Endodermal cell (in vitro differentiated cells): ENCODE measurements around the gene FAM120B. TPM values are rescaled to one million over a fixed set of nuclear protein-coding genes. Genes with fewer than 3 reads are reported as not detected.

Source experiments
- DNase-seq: peaks from one replicate; pipeline ENCODE4 v3.0.0-alpha.2; 2017
- H3K27ac ChIP-seq: 2 replicates; pipeline ENCODE4 v1.5.1; 2013; ENCODE audit warnings: mild to moderate bottlenecking, low read depth, low read length, moderate library complexity
- H3K27me3 ChIP-seq: 2 replicates; pipeline ENCODE4 v1.6.1; 2013; ENCODE audit warnings: mild to moderate bottlenecking, low read length, moderate library complexity; ENCODE audit not compliant: insufficient read depth, control insufficient read depth, poor library complexity, severe bottlenecking
- H3K36me3 ChIP-seq: 2 replicates; pipeline ENCODE4 v1.7.0; 2013; ENCODE audit warnings: mild to moderate bottlenecking, low read length, moderate library complexity; ENCODE audit not compliant: control insufficient read depth, insufficient read depth
- H3K4me1 ChIP-seq: one replicate; pipeline ENCODE4 v1.7.0; 2013; ENCODE audit warnings: low read length; ENCODE audit not compliant: control insufficient read depth, insufficient read depth
- H3K4me3 ChIP-seq: 2 replicates; pipeline ENCODE4 v1.5.1; 2013; ENCODE audit warnings: mild to moderate bottlenecking, low read length, moderate library complexity
- H3K9ac ChIP-seq: 2 replicates; pipeline ENCODE4 v1.6.1; 2013; ENCODE audit warnings: mild to moderate bottlenecking, low read length, moderate library complexity; ENCODE audit not compliant: poor library complexity, severe bottlenecking; ENCODE audit errors: extremely low read depth
- H3K9me3 ChIP-seq: 2 replicates; pipeline ENCODE4 v1.6.1; 2013; ENCODE audit warnings: mild to moderate bottlenecking, low read length, moderate library complexity; ENCODE audit not compliant: control insufficient read depth
- H3K27ac Mint-ChIP-seq: 2 replicates; pipeline ENCODE4 v1.8.0; 2020; ENCODE audit warnings: mixed read lengths
- H3K27me3 Mint-ChIP-seq: 2 replicates; pipeline ENCODE4 v1.8.0; 2021; ENCODE audit warnings: mild to moderate bottlenecking, mixed read lengths; ENCODE audit not compliant: insufficient read depth
- H3K36me3 Mint-ChIP-seq: 2 replicates; pipeline ENCODE4 v1.8.0; 2020; ENCODE audit warnings: low read depth, mixed read lengths
- H3K4me1 Mint-ChIP-seq: 2 replicates; pipeline ENCODE4 v1.8.0; 2020; ENCODE audit warnings: mixed read lengths
- H3K4me3 Mint-ChIP-seq: 2 replicates; pipeline ENCODE4 v1.8.0; 2020; ENCODE audit warnings: mild to moderate bottlenecking, moderate library complexity, mixed read lengths
- H3K9me3 Mint-ChIP-seq: 2 replicates; pipeline ENCODE4 v1.8.0; 2020; ENCODE audit warnings: mild to moderate bottlenecking, mixed read lengths
- CTCF ChIP-seq: fragments of 200-600 bp; sonication (generic); conservative IDR thresholded peaks from 2 replicates; pipeline ENCODE4 v1.5.0; 2021; ENCODE audit warnings: antibody characterized with exemption, mild to moderate bottlenecking
- WGBS, 2 experiments: methylation state at CpG; one replicate each; pipeline versions ENCODE4 v1.1.5 to v1.1.7; 2013; ENCODE audit warnings: missing lambda C conversion rate in 2 of 2, mixed read lengths in 1 of 2; ENCODE audit not compliant: insufficient coverage in 1 of 2, insufficient read length in 1 of 2; 5-methylcytosine and 5-hydroxymethylcytosine counted together
- total RNA-seq, 2 donors: library from RNA; stranded (reverse); fragmentation: NEBNext Ultra II Directional in 1 of 2; extraction: Animal tissue kit (Norgen Biotek cat#: 25700) in 1 of 2; gene quantifications; 2 replicates in 1 of 2; 3 replicates in 1 of 2; pipeline ENCODE4 v1.2.1, GENCODE V29; 2021

The FAM120B gene
- total RNA-seq, 2 donors from 2014 or later: 25.7 to 27.5 TPM

- 94 to 99% methylated on average over 6 to 10 of the region's 10 CpGs for WGBS, 2 experiments
- Mint-ChIP-seq H3K36me3 (peaks cover 24% of the 10 kb centered on the region), H3K4me1 (peaks cover 5% of the 10 kb centered on the region), H3K27ac (no peak overlapping the region), H3K4me3 (no peak overlapping the region), H3K9me3 (no peaks in the 10 kb centered on the region), H3K27me3 (no peaks in the 10 kb centered on the region)
- H3K4me1 ChIP-seq: no peaks in the 10 kb centered on the region
- TF ChIP-seq CTCF: no peak
- no peak overlapping the region for H3K9ac ChIP-seq
- no peak overlapping the region for H3K4me3 ChIP-seq
- no peak overlapping the region for H3K27ac ChIP-seq
- H3K36me3 ChIP-seq: peaks cover 34% of the 10 kb centered on the region
- H3K9me3 ChIP-seq: no peaks in the 10 kb centered on the region
- H3K27me3 ChIP-seq: no peaks in the 10 kb centered on the region
- no peak for DNase-seq
Observed at GRCh38 chr6:170367241-170367640, 60.7 kb downstream of the FAM120B start.

GRCh38 chr6:170368544-170368943 lies 62.0 kb downstream of the FAM120B start:
- peaks cover 11% of the 10 kb centered on the region for H3K4me1 Mint-ChIP-seq
- no peak overlapping the region for H3K27ac Mint-ChIP-seq
- 92% methylated on average over 2 of the region's 2 CpGs; no CpG with 5 or more reads in 1 of the 2 experiments for WGBS, 2 experiments
- no peaks in the 10 kb centered on the region for H3K9me3 Mint-ChIP-seq
- no peak for DNase-seq
- H3K27ac ChIP-seq: no peak overlapping the region
- H3K9me3 ChIP-seq: no peaks in the 10 kb centered on the region
- no peaks in the 10 kb centered on the region for H3K27me3 ChIP-seq
- H3K4me3 Mint-ChIP-seq: no peak overlapping the region
- peaks cover 22% of the 10 kb centered on the region for H3K36me3 Mint-ChIP-seq
- H3K9ac ChIP-seq: no peak overlapping the region
- H3K27me3 Mint-ChIP-seq: no peaks in the 10 kb centered on the region
- no peak overlapping the region for H3K4me3 ChIP-seq
- no peaks in the 10 kb centered on the region for H3K4me1 ChIP-seq
- H3K36me3 ChIP-seq: peaks cover 30% of the 10 kb centered on the region
- no peak for TF ChIP-seq CTCF

GRCh38 chr6:170369403-170369802 lies 62.8 kb downstream of the FAM120B start:
- no peak overlapping the region for H3K4me3 Mint-ChIP-seq
- DNase-seq: no peak
- peaks cover 11% of the 10 kb centered on the region for H3K4me1 Mint-ChIP-seq
- Histone ChIP-seq H3K4me1 (no peaks in the 10 kb centered on the region), H3K9ac (no peak overlapping the region), H3K4me3 (no peak overlapping the region), H3K36me3 (peaks cover 26% of the 10 kb centered on the region), H3K27ac (no peak overlapping the region), H3K9me3 (no peaks in the 10 kb centered on the region), H3K27me3 (no peaks in the 10 kb centered on the region)
- peaks cover 22% of the 10 kb centered on the region for H3K36me3 Mint-ChIP-seq
- H3K9me3 Mint-ChIP-seq: no peaks in the 10 kb centered on the region
- no peaks in the 10 kb centered on the region for H3K27me3 Mint-ChIP-seq
- no peak overlapping the region for H3K27ac Mint-ChIP-seq
- no peak for TF ChIP-seq CTCF
- 90 to 93% methylated on average over 2 to 5 of the region's 5 CpGs for WGBS, 2 experiments
